MCF 10A (cell line): Measurements from ENCODE around the gene GRN. TPM values are rescaled to one million over a fixed set of nuclear protein-coding genes. Genes with fewer than 3 reads are reported as not detected.
A peak's percentile ranks its signal among the peaks of the same experiment; 100 is the strongest.

Source experiments
- Bru-seq: library from RNA; stranded (reverse); fragments of 400-500 nt; gene quantifications from one replicate; lab custom pipeline; 2021; lab: Mats Ljungman, UMichigan
- BruChase-seq, 2 experiments: library from RNA; stranded (reverse); fragments of 400-500 nt; gene quantifications; one replicate each; lab custom pipeline; 2021; lab: Mats Ljungman, UMichigan
- BruUV-seq: library from RNA; stranded (reverse); fragments of 400-500 nt; replicated peaks from 2 replicates; lab custom pipeline; 2021; lab: Mats Ljungman, UMichigan
- CTCF ChIA-PET: fragments of 300-600 bp; sonication (Branson Sonifier 250); formaldehyde crosslinking; extraction: SDS; loops from one replicate; lab custom pipeline; 2021; ENCODE audit warnings: antibody characterized with exemption, inconsistent platforms; lab: Yijun Ruan, JAX
- POLR2A ChIA-PET: fragments of 300-600, 350-650 bp; sonication (Branson Sonifier 250); formaldehyde crosslinking; extraction: SDS; loops from one replicate; lab custom pipeline; 2020; ENCODE audit warnings: antibody characterized with exemption, inconsistent platforms; lab: Yijun Ruan, JAX
- DNase-seq: peaks from one replicate; pipeline ENCODE4 v3.0.0-alpha.2; 2018; ENCODE audit not compliant: unreplicated experiment
- H3K27ac Mint-ChIP-seq: one replicate; pipeline ENCODE4 v1.8.0; 2022; ENCODE audit warnings: mild to moderate bottlenecking, low read depth, mixed read lengths; ENCODE audit not compliant: unreplicated experiment
- H3K27me3 Mint-ChIP-seq: one replicate; pipeline ENCODE4 v1.8.0; 2022; ENCODE audit warnings: mixed read lengths; ENCODE audit not compliant: insufficient read depth, unreplicated experiment
- H3K36me3 Mint-ChIP-seq: one replicate; pipeline ENCODE4 v1.8.0; 2022; ENCODE audit warnings: mild to moderate bottlenecking, moderate library complexity, mixed read lengths; ENCODE audit not compliant: insufficient read depth, unreplicated experiment
- H3K4me1 Mint-ChIP-seq: one replicate; pipeline ENCODE4 v1.8.0; 2022; ENCODE audit warnings: mixed read lengths; ENCODE audit not compliant: insufficient read depth, unreplicated experiment
- H3K4me3 Mint-ChIP-seq: one replicate; pipeline ENCODE4 v1.8.0; 2022; ENCODE audit warnings: mild to moderate bottlenecking, moderate library complexity, mixed read lengths; ENCODE audit not compliant: unreplicated experiment
- H3K9me3 Mint-ChIP-seq: one replicate; pipeline ENCODE4 v1.8.0; 2022; ENCODE audit warnings: mixed read lengths; ENCODE audit not compliant: unreplicated experiment
- intact Hi-C: fragments of 100-400 bp; cut with micrococcal nuclease; formaldehyde crosslinking; loops from 2 replicates; pipeline ENCODE4 v1.14.1; 2022
- long read RNA-seq: library from polyadenylated mRNA; stranded (forward); transcript quantifications from one replicate; pipeline ENCODE4 v2.0.0, GENCODE V29; 2022
- total RNA-seq: library from RNA; stranded (reverse); gene quantifications from 2 replicates; pipeline ENCODE4 v1.2.3, GENCODE V29; 2022
- TF ChIP-seq, protein P1 (sequence below): fragments of 200-600 bp; IDR thresholded peaks from one replicate; pipeline ENCODE4 v1.8.0; 2022; ENCODE audit warnings: antibody characterized with exemption, mild to moderate bottlenecking; ENCODE audit not compliant: unreplicated experiment

GRN gene
- 143 and 144 TPM in 2 replicates for total RNA-seq
- Bru-seq, nascent RNA: percentile 56 among the genes with signal in this experiment
- percentile 85 among the genes with signal in this experiment for BruChase-seq, experiment 1, labeled RNA remaining after a 6-hour chase
- percentile 62 among the genes with signal in this experiment for BruChase-seq, experiment 2, labeled RNA remaining after a 2-hour chase
- long read RNA-seq, transcript GRN-201 (13 exons, 2,342 nt): major isoform, 332 of 442 reads
- long read RNA-seq, partial matches to known transcripts: 76 of 442 reads
- long read RNA-seq, other reads (novel, unspliced or antisense): 34 of 442 reads

- H3K9me3 Mint-ChIP-seq: no peaks in the 10 kb centered on the region
- ChIA-PET CTCF (interaction anchor here (0.6 to 3.2 kb wide), 5 partner anchors 13 to 178 kb away, joined by 3 to 20 read pairs (median 4); partner anchors contain the start of gene SLC25A39), POLR2A (interaction anchor here (0.7 to 3.2 kb wide), 16 partner anchors 9 to 279 kb away, joined by 3 to 40 read pairs (median 4); partner anchors contain the start of genes FAM171A2, HDAC5, RUNDC3A and SLC25A39)
- peak within 1 kb of the TSS; percentile 94 for H3K27ac Mint-ChIP-seq
- peaks cover 5% of the 10 kb centered on the region for H3K36me3 Mint-ChIP-seq
- H3K27me3 Mint-ChIP-seq: no peaks in the 10 kb centered on the region
- intact Hi-C loops: loop anchor here (1.0 to 2.0 kb wide), 2 partner anchors 18 to 147 kb away; no protein-coding TSS in a partner anchor
- peak within 1 kb of the TSS; percentile 82 for H3K4me3 Mint-ChIP-seq
- no TSS peak for BruUV-seq
- peaks cover 12% of the 10 kb centered on the region for H3K4me1 Mint-ChIP-seq
- TF ChIP-seq, protein P1, sequence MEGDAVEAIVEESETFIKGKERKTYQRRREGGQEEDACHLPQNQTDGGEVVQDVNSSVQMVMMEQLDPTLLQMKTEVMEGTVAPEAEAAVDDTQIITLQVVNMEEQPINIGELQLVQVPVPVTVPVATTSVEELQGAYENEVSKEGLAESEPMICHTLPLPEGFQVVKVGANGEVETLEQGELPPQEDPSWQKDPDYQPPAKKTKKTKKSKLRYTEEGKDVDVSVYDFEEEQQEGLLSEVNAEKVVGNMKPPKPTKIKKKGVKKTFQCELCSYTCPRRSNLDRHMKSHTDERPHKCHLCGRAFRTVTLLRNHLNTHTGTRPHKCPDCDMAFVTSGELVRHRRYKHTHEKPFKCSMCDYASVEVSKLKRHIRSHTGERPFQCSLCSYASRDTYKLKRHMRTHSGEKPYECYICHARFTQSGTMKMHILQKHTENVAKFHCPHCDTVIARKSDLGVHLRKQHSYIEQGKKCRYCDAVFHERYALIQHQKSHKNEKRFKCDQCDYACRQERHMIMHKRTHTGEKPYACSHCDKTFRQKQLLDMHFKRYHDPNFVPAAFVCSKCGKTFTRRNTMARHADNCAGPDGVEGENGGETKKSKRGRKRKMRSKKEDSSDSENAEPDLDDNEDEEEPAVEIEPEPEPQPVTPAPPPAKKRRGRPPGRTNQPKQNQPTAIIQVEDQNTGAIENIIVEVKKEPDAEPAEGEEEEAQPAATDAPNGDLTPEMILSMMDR: no peak
- peak; percentile 99 for DNase-seq
Observed at GRCh38 chr17:44344939-44345453, at the start of gene GRN. TSS of gene GRN (plus strand) at chr17:44345302. CDS start at chr17:44349165, 3,863 bp downstream.

DNA sequence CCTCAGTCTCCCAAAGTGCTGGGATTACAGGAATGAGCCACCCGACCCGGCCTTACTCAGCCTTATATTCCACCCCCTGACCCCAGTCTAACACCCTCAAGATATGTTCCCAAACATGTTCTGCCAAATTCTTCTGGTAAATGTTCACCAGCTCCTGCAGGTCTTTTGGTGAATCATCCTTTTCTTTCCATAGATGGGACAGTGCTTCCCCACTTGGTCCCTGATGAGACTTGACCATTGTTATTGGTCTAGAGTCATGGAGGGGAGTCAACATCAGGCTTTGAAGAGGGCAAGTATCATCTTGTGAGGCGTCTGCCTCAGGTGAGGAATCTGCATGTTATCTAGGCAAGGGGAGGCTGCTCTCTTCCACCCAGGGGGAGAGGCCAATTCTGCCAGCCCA lies 47.1 kb upstream of the GRN start:
- Mint-ChIP-seq H3K27me3 (peaks cover 20% of the 10 kb centered on the region), H3K36me3 (peaks cover 5% of the 10 kb centered on the region), H3K4me1 (peaks cover 11% of the 10 kb centered on the region), H3K4me3 (no peak overlapping the region), H3K27ac (no peak overlapping the region), H3K9me3 (no peaks in the 10 kb centered on the region)
- BruUV-seq: no TSS peak
- POLR2A ChIA-PET: interaction anchor here (0.7 to 1.7 kb wide), 3 partner anchors 26 to 81 kb away, joined by 3 to 4 read pairs (median 4); no protein-coding TSS in a partner anchor
- CTCF ChIA-PET: no interaction called here
- DNase-seq: peak; percentile 71
- TF ChIP-seq, protein P1: no peak
- intact Hi-C loops: no loop called here

- no peak for DNase-seq
- BruUV-seq: no TSS peak
- peaks cover 6% of the 10 kb centered on the region for H3K4me1 Mint-ChIP-seq
- intact Hi-C loops: loop anchor here (5.0 kb wide), 1 partner anchor 67 kb away; no protein-coding TSS in a partner anchor
- H3K9me3 Mint-ChIP-seq: no peaks in the 10 kb centered on the region
- ChIA-PET CTCF (no interaction called here), POLR2A (no interaction called here)
- peaks cover 25% of the 10 kb centered on the region for H3K27me3 Mint-ChIP-seq
- H3K27ac Mint-ChIP-seq: no peak overlapping the region
- TF ChIP-seq, protein P1: no peak
- H3K4me3 Mint-ChIP-seq: no peak overlapping the region
- no peaks in the 10 kb centered on the region for H3K36me3 Mint-ChIP-seq
Observed at GRCh38 chr17:44304651-44305050, 40.5 kb upstream of the GRN start.
